ENCODE data around the gene PHF19. TPM values are rescaled to one million over a fixed set of nuclear protein-coding genes. Genes with fewer than 3 reads are reported as not detected.

PHF19 gene
- total RNA-seq, 2 donors from 2014 or later, result 19.9 to 37.6 TPM

DNA sequence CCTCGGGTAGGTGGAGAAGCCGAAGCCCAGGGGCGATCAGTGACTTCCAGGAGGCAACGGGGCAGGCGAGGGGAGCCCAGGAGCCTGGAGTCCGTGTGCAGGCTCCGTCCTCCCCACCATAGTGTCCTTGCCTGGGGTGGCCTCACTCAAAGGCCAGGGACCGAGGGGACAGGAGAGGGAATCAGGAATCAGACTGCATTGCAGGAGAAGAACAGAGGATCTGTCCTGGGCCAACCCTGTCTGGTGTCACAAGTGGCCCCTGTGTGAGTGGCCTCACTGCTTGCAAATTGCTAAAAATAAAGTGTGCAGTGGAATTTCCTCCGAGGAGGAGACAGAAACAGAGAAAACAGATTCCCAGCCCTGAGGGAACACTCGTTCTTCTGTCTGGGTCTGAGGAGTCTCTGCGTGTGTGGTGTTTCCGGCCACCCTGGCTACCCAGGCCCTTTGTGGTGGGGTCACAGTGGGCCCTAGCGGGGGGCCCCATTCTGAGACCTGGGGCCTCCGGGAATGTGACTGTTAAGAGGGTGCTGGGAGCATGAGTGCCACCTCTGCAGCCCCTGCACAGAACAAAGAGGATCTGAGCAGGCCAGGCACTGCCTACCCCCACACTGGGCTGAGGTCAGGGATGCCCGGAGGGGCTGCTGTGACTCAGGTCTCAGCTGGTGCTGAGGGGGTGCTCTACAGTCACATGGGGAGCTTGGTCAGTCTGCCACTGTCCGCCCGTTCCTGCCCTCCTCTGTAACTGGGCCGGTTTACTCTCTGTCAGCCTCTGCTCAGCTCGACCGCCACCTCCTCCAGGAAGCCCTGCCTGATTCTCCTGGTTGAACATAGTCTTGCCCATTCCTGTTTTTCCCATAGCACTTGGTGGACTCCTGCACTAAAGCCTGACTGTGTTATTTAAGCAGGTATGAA is 42.2 kb upstream of the PHF19 start:
- Histone ChIP-seq H3K4me1 (replicated peaks) (no peaks in the 10 kb centered on the region), H3K9me3 (no peaks in the 10 kb centered on the region), H3K4me3 (no peak overlapping the region), H3K27me3 (replicated peaks; ENCODE audit: insufficient read depth) (no peaks in the 10 kb centered on the region), H3K27ac (peak overlapping the region; percentile 49 to 57), H3K36me3 (no peaks in the 10 kb centered on the region)
- 76% methylated on average over 20 of the region's 20 CpGs for WGBS
- TF ChIP-seq POLR2AphosphoS5 (IDR thresholded peaks at IDR 0.05) (no peak), POLR2A (IDR thresholded peaks at IDR 0.05) (no peak)
- TF ChIP-seq, protein P1, sequence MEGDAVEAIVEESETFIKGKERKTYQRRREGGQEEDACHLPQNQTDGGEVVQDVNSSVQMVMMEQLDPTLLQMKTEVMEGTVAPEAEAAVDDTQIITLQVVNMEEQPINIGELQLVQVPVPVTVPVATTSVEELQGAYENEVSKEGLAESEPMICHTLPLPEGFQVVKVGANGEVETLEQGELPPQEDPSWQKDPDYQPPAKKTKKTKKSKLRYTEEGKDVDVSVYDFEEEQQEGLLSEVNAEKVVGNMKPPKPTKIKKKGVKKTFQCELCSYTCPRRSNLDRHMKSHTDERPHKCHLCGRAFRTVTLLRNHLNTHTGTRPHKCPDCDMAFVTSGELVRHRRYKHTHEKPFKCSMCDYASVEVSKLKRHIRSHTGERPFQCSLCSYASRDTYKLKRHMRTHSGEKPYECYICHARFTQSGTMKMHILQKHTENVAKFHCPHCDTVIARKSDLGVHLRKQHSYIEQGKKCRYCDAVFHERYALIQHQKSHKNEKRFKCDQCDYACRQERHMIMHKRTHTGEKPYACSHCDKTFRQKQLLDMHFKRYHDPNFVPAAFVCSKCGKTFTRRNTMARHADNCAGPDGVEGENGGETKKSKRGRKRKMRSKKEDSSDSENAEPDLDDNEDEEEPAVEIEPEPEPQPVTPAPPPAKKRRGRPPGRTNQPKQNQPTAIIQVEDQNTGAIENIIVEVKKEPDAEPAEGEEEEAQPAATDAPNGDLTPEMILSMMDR (IDR thresholded peaks at IDR 0.05), result no peak
- no peak for DNase-seq (ENCODE audit: low spot score)
- intact Hi-C loops (cut with DNase I), result no loop called here

DNA sequence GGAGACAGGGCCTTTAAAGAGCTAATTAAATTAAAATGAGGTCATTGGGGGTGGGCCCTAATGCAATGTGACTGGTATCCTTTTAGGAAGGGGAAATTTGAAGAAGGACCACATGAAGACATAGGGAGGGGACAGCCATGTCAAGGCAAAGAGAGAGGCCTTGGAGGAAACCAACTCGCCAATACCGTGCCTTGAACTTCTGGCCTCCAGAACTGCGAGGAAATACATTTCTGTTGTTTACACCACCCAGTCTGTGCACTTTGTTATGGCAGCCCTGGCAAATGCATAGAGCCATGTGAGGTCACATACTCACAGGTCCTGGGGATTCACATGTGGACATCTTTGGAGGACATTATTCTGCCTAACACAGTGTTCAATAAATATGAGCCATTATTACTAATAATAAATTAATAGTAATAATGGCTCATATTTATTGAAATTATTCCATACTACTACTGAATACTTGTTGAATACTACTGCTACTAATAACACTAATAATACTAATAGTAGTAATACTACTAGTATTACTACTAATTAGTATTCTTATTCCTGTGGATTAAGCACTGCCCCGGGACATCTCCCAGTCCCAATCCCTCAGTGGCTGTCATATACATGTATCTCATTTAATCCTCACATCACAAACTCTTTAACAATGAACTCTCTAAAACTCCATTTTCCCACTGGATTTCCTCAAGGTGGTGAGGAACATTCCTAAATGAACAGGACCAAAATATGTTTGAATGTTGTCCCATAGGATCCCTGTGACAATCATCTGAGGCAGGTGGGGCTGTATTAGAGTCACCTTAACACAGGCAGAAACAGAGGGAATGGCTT is 41.2 kb upstream of the PHF19 start:
- Histone ChIP-seq H3K9me3 (no peaks in the 10 kb centered on the region), H3K27ac (peak overlapping the region; percentile 57 to 75), H3K36me3 (no peaks in the 10 kb centered on the region), H3K4me3 (no peak overlapping the region), H3K27me3 (replicated peaks; ENCODE audit: insufficient read depth) (no peaks in the 10 kb centered on the region), H3K4me1 (replicated peaks) (no peaks in the 10 kb centered on the region)
- TF ChIP-seq POLR2A (IDR thresholded peaks at IDR 0.05) (no peak), POLR2AphosphoS5 (IDR thresholded peaks at IDR 0.05) (no peak)
- TF ChIP-seq, protein P1 (IDR thresholded peaks at IDR 0.05), result no peak
- DNase-seq (ENCODE audit: low spot score), result no peak
- intact Hi-C loops (cut with DNase I), result loop anchor here (2.0 kb wide), 1 partner anchor 27 kb away; no protein-coding TSS in a partner anchor
- 96% methylated on average over 4 of the region's 4 CpGs for WGBS

DNA sequence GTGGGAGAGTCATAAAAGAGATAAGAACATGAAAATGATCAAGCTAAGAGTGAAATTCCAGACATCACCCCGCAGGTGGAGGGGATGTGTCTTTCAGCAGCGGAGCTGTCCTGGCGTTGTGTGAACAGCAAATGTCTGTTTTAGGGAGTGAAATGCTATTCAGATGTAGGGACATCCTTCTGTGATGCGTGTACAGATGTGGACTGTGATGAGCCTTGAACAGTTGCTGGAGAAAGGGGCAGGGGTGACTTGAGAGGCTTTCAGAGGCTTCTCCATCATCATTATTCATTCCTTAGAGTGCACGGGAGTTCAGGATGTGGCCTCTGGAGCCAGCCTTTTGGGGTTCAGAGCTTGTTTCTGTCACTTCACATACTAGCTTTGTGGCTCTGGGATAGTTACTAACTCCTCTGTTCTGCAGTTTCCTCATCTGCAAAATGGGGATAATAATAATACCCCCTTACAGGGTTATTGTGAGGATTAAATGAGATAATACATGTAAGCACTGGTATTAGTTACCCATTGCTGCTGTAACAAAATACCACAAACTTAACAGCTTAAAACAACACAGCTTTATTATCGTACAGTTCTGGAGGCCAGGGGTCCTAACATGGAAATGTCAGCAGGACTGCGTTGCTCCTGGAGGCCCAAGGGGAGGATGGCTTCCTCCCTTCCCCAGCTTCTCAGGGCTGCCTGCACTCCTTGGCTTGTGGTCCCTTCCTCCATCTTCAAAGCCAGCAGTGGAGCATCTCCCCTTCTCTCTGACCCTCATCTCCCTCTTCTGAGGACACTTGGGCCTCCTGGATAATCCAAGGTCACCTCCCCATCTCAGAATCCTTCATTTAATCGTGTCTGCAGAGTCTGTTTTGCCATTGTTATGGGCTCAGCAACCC is 40.2 kb upstream of the PHF19 start:
- TF ChIP-seq POLR2A (IDR thresholded peaks at IDR 0.05), result no peak
- TF ChIP-seq POLR2AphosphoS5 (IDR thresholded peaks at IDR 0.05), result no peak
- TF ChIP-seq, protein P1 (IDR thresholded peaks at IDR 0.05), result no peak
- H3K27me3 ChIP-seq (replicated peaks; ENCODE audit: insufficient read depth), result no peaks in the 10 kb centered on the region
- WGBS, result 82% methylated on average over 8 of the region's 8 CpGs
- intact Hi-C loops (cut with DNase I), result loop anchor here (2.0 kb wide), 1 partner anchor 26 kb away; no protein-coding TSS in a partner anchor
- peak overlapping the region; percentile 50 to 75 for H3K27ac ChIP-seq
- H3K4me3 ChIP-seq, result no peak overlapping the region
- H3K9me3 ChIP-seq, result no peaks in the 10 kb centered on the region
- no peaks in the 10 kb centered on the region for H3K4me1 ChIP-seq (replicated peaks)
- H3K36me3 ChIP-seq, result no peaks in the 10 kb centered on the region
- DNase-seq (ENCODE audit: low spot score), result no peak

DNA sequence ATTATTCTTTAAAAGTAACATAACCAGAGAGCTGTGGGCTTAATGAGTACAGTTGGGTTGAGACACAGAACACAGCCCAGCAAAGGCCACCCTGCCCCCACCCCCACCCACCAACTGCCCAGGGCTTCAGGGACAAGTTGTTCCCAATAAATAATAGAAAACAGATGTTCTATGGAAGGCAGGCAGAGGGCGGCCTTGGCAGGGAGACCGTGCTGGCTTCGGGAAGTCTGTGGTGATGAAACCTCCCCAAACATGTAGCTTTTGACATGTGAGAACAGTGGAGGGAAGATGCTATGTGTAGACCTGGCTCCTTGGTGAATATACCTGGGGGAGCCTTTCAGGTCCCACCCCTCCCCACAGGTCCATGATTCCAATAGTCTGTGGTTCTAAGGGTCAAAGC is 39.6 kb upstream of the PHF19 start:
- WGBS, result 2% methylated on average over 3 of the region's 3 CpGs
- DNase-seq (ENCODE audit: low spot score), result peak; percentile 87
- Histone ChIP-seq H3K4me1 (replicated peaks) (no peaks in the 10 kb centered on the region), H3K27me3 (replicated peaks; ENCODE audit: insufficient read depth) (no peaks in the 10 kb centered on the region), H3K9me3 (no peaks in the 10 kb centered on the region), H3K36me3 (no peaks in the 10 kb centered on the region), H3K27ac (peak overlapping the region; percentile 50 to 75), H3K4me3 (no peak overlapping the region)
- TF ChIP-seq, protein P1 (IDR thresholded peaks at IDR 0.05), result peak in 3 of 4 experiments; percentile 31 to 56 (median 33)
- TF ChIP-seq POLR2AphosphoS5 (IDR thresholded peaks at IDR 0.05) (peak; percentile 88), POLR2A (IDR thresholded peaks at IDR 0.05) (no peak)
- intact Hi-C loops (cut with DNase I), result loop anchor here (2.0 kb wide), 1 partner anchor 26 kb away; no protein-coding TSS in a partner anchor
